ENCODE measurements around the gene CSAG1.
"Not testable (repeated sequence)": the region's sequence is repeated elsewhere in the genome, so short reads cannot be mapped to it uniquely, and the experiment has no call there.

DNA sequence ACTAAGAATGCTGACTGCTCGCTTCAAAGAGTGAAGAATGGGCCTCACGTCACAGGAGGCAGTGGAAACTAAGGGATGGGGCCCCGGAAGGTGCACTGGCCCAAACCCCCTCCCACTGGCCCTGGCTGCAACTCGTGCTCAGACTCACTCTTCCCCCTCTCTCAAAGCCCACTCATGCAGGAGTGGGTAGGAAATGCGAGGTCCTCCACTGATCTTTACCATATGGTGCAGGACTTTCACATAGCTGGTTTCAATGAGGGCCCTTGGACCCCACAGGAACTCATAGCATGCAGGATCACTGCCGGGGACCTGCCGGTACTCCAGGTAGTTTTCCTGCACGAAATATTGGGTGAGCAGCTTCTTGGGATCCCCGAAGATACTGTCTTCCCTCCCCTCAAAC, 33.0 kb upstream of the CSAG1 start:
- TF ChIP-seq CTCF (IDR thresholded peaks at IDR 0.05); E2F5 (CRISPR knock-in tag; IDR thresholded peaks at IDR 0.05); IRF1 (CRISPR knock-in tag; IDR thresholded peaks at IDR 0.05); TCF7 (CRISPR knock-in tag; IDR thresholded peaks at IDR 0.05; ENCODE audit: low read depth); MLX (CRISPR knock-in tag; IDR thresholded peaks at IDR 0.05): not testable (repeated sequence)
- TF ChIP-seq, protein P1, sequence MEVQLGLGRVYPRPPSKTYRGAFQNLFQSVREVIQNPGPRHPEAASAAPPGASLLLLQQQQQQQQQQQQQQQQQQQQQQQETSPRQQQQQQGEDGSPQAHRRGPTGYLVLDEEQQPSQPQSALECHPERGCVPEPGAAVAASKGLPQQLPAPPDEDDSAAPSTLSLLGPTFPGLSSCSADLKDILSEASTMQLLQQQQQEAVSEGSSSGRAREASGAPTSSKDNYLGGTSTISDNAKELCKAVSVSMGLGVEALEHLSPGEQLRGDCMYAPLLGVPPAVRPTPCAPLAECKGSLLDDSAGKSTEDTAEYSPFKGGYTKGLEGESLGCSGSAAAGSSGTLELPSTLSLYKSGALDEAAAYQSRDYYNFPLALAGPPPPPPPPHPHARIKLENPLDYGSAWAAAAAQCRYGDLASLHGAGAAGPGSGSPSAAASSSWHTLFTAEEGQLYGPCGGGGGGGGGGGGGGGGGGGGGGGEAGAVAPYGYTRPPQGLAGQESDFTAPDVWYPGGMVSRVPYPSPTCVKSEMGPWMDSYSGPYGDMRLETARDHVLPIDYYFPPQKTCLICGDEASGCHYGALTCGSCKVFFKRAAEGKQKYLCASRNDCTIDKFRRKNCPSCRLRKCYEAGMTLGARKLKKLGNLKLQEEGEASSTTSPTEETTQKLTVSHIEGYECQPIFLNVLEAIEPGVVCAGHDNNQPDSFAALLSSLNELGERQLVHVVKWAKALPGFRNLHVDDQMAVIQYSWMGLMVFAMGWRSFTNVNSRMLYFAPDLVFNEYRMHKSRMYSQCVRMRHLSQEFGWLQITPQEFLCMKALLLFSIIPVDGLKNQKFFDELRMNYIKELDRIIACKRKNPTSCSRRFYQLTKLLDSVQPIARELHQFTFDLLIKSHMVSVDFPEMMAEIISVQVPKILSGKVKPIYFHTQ (CRISPR knock-in tag; IDR thresholded peaks at IDR 0.05), result not testable (repeated sequence)

Data from WTC11 (cell line).